SHP77 (cell line): Measurements from ENCODE around the gene SLC22A2.

Experiments used
- DNase-seq, 2 experiments: peaks; one replicate each; lab custom pipeline; 2025; lab: John Stamatoyannopoulos, UW

Gene SLC22A2

GRCh38 chr6:160273750-160274149 lies 15.1 kb upstream of the SLC22A2 start:
- DNase-seq: no peak

- DNase-seq: no peak
Observed at GRCh38 chr6:160273196-160273595, 14.6 kb upstream of the SLC22A2 start.

DNA sequence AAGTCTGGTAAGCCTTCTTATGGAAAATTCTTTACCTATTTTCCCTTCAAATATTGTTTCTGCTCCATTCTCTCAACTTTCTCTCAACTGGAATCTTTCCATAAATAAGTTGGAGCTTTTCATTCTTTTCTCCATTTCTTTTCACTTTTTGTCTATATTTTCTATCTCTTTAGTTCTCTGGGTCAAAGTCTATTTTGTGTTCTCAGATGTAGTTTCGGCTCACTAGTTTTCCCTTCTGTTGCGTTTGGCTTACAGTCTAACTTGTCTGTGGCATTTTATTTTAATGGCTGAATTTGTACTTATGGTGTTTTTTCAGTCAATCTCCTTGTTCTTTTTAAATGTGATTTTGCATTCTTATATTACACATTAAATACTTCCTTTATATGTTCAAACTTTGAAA lies 14.1 kb upstream of the SLC22A2 start:
- DNase-seq: no peak

GRCh38 chr6:160270347-160270746 lies 11.7 kb upstream of the SLC22A2 start:
- DNase-seq: no peak

GRCh38 chr6:160269771-160270170 lies 11.2 kb upstream of the SLC22A2 start:
- DNase-seq: no peak

DNA sequence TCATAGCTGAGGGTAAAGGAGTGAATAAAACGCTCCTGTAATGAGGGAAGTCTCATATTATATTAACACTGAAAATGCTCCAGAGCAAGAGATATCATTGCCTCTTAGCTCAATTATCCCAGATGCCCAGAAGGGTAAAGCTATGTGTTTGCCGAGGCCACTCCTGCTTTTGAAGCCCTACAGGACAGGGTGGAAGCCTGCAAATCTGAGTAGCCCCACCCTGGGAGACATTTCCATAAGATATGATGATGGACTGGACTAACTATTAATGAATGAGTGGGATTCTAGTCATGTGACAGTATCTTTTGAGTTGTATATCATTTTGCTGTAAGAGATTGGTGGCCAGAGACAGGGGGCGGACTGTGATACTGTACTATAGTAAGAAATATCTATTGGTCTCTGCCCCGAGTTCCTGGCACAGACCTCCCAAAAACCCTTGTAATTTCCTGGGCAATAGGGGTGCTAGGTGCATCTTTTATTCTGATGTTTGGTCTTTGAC lies 10.5 kb upstream of the SLC22A2 start:
- no peak for DNase-seq

GRCh38 chr6:160267102-160267501 lies 8.5 kb upstream of the SLC22A2 start:
- no peak for DNase-seq

- DNase-seq: no peak
Observed at GRCh38 chr6:160265869-160266476, 7.4 kb upstream of the SLC22A2 start.

DNA sequence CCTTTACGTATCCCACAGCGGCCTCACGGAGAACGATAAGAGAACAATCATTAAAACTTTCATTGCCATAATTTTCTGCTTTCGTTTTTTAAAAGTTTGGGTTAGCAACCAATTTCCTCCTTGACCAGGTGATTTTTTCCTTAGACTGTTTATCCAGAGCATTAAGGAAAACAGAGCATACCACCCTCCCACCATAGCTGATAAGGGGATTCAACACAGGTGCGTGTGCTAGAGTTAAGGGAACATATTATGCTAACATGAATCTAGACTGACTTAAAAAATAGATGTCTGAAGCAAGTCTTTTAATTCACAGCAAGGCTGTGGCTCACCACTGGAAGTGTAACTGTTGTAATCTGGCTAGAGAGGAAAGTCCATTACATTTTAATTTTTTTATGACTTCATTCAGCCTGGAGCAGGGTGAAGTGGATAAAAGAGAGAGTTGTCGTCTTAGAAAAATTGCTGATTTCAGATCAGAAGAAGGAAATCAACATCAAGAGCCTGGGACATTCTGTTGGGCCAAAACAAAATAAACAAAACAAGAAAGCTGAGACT lies 5.5 kb upstream of the SLC22A2 start:
- no peak for DNase-seq

DNA sequence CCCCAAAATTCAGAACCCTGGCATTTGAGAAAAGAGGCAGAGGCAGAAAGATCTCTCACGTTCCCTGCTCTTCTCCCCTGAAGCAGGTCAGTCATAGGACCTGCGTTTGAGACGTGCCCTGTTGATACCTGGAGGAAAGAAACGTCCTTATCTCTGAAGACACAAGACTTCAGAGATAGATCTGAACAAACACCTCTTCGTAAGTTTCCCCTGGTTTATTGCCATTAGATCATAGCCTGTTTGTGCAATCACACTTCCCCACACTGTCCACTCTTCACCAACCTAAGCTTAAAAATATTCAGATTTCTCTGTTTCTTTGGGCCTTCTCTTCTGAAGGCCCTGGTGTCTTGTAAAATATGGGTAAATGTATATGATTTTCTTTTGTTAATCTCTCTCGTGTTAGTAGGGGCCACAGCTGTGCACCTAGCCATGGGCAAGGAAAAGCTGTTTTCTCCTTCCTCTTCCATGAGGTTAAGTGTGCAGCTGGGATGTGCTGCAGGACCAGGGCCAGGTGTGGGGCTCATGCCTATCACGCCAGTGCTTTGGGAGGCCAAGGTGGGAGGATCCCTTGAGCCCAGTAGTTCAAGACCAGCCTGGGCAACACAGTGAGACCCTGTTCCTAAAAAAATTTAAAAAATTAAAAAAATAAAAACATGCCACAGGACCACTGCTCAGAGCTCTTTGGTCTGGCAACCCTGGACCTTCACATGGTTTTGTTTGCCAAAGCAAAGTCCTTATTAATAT lies 4.7 kb upstream of the SLC22A2 start:
- no peak for DNase-seq

- no peak for DNase-seq
Observed at GRCh38 chr6:160261991-160262680, 3.5 kb upstream of the SLC22A2 start.

GRCh38 chr6:160260803-160261450 lies 2.3 kb upstream of the SLC22A2 start:
- no peak for DNase-seq

- no peak for DNase-seq
Observed at GRCh38 chr6:160260367-160260766, 1.7 kb upstream of the SLC22A2 start.

DNA sequence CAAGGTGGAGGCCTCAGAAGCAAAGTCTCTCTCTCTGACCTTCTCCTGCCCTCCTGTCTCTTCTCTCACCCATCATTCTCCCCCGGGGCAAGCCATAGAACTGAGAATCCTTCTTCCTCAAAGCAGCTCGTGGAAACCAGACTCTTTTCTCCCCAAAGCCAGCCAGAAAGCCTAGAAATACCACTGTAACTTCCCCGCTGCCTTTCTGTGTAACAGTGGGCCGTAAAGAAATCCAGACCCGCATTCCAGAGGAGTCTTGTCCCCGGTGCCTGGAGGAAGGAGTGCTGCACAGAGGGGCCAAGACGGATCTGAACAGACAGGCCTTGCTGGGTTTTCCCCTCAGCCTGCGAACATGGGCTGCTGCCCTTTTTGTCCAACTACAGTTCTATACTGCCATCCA lies 977 bp upstream of the SLC22A2 start:
- DNase-seq: no peak

DNA sequence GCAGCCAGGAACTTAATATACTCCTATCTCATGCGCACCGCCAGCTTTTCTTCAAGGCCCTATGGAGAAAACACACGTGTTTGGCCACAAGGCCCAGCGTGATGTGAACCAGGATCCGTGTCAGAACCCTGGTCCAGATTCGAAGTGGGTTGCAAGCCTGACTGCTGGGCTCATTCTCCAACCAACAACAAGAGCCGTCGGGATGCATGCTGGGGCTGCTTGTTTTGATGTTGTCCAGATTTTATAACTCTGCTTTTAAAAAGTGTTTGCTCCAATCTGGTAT lies 463 bp upstream of the SLC22A2 start:
- no peak for DNase-seq

GRCh38 chr6:160256445-160256844 lies 2.2 kb downstream of the SLC22A2 start:
- DNase-seq: no peak

GRCh38 chr6:160254467-160255312 lies 3.9 kb downstream of the SLC22A2 start:
- no peak for DNase-seq

DNA sequence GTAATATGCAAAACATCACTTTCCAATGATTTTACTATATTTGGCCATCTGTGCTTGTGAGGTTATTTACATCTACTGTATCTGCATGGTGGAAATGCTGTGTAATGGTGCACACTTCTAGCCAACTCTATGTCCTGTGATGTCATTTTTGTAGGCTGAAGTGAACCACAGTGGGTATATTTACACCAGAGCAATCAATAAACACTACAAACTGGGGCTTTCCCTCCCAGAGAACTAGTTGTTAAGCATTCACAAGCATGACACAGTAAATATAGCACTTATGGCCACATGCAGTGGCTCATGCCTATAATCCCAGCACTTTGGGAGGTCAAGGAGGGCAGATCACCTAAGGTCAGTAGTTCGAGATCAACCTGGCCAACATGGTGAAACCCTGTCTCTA lies 4.9 kb downstream of the SLC22A2 start:
- no peak for DNase-seq

- DNase-seq: no peak
Observed at GRCh38 chr6:160253292-160253691, 5.3 kb downstream of the SLC22A2 start.

DNA sequence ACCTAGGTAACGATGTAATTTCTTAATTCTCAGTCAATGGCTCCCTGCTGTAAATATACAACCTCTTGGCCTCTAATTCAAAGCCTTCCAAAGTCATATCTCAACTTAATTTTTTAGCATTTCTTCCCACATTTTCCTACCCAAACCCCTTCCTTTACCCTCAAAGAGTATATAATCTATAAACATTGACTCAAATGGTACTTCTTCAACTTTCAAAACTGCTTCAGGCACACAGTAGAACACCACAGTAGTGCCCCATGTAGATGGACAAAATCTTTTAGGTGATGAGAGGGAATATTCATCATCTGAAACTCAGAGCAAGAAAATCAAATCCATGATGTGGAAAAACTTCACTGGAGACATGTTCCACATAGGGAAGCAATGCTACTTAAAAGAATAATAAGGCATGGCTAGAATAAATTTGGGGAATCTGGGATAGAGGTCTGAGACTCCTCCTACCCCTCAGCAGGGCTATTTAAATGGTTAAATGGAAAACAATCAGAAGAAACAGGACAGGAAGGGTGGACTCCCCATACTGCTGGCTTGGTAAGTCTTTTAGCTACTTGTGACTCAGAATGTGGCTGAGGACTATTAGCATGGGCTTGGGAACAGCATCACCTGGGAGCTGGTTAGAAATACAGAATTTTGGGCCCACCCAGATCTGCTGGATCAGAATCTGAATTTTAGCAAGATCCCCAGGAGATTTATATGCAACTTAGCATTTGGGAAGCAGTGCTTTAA lies 6.4 kb downstream of the SLC22A2 start:
- no peak for DNase-seq

GRCh38 chr6:160249671-160250070 lies 8.9 kb downstream of the SLC22A2 start:
- DNase-seq: no peak
